IMR-90 (cell line): ENCODE results near the gene ZBTB4. TPM values are rescaled to one million over a fixed set of nuclear protein-coding genes. Genes with fewer than 3 reads are reported as not detected.

Source experiments
- ATAC-seq: fragments of 200-7000 bp; cut with Tn5 transposase; 2 replicates; pipeline ENCODE4 v1.9.1; 2020; ENCODE audit warnings: low read depth, mild to moderate bottlenecking, moderate library complexity
- BruUV-seq: library from RNA; stranded (reverse); fragments of 400-500 nt; replicated peaks from 2 replicates; lab custom pipeline; 2021; lab: Mats Ljungman, UMichigan
- CTCF ChIA-PET: fragments of 300-600 bp; formaldehyde crosslinking; extraction: SDS; loops from one replicate; lab custom pipeline; 2021; ENCODE audit warnings: antibody characterized with exemption; lab: Yijun Ruan, JAX
- POLR2A ChIA-PET: fragments of 300-600 bp; sonication (Branson Sonifier 250); formaldehyde crosslinking; loops from one replicate; lab custom pipeline; 2022; ENCODE audit warnings: antibody characterized with exemption; ENCODE audit not compliant: unreplicated experiment; lab: Charles Lee
- DNase-seq: peaks from one replicate; pipeline ENCODE4 v3.0.0; 2013
- H2AFZ ChIP-seq: replicated peaks from 2 replicates; pipeline ENCODE3; 2013; ENCODE audit warnings: low read length, mild to moderate bottlenecking; ENCODE audit not compliant: poor library complexity
- H2AK5ac ChIP-seq: 2 replicates; pipeline ENCODE4 v1.6.1; 2013; ENCODE audit warnings: low read depth, low read length, inconsistent platforms
- H2AK9ac ChIP-seq: replicated peaks from 2 replicates; pipeline ENCODE3; 2013; ENCODE audit warnings: mild to moderate bottlenecking, low read depth, low read length, moderate library complexity; ENCODE audit not compliant: poor library complexity
- H2BK120ac ChIP-seq: 2 replicates; pipeline ENCODE4 v1.6.1; 2013; ENCODE audit warnings: low read depth, low read length, inconsistent platforms
- H2BK15ac ChIP-seq: 3 replicates; pipeline ENCODE4 v1.6.1; 2013; ENCODE audit warnings: low read depth, low read length, inconsistent platforms
- H2BK20ac ChIP-seq: 2 replicates; pipeline ENCODE4 v1.6.1; 2013; ENCODE audit warnings: low read depth, mild to moderate bottlenecking, inconsistent platforms, low read length, moderate library complexity
- H2BK5ac ChIP-seq: 2 replicates; pipeline ENCODE4 v1.6.1; 2013; ENCODE audit warnings: mild to moderate bottlenecking, low read depth, low read length, inconsistent platforms; ENCODE audit not compliant: poor library complexity, severe bottlenecking
- H3K14ac ChIP-seq: replicated peaks from 2 replicates; pipeline ENCODE4 v1.6.1; 2013; ENCODE audit warnings: low read depth, low read length, inconsistent platforms
- H3K18ac ChIP-seq: 2 replicates; pipeline ENCODE4 v1.6.1; 2013; ENCODE audit warnings: low read depth, low read length, control low read depth
- H3K23ac ChIP-seq: 2 replicates; pipeline ENCODE4 v1.6.1; 2013; ENCODE audit warnings: low read depth, low read length, inconsistent platforms
- H3K27ac ChIP-seq: 2 replicates; pipeline ENCODE4 v1.5.1; 2013; ENCODE audit warnings: mild to moderate bottlenecking, control low read depth, low read length; ENCODE audit not compliant: insufficient read depth
- H3K27me3 ChIP-seq: 2 replicates; pipeline ENCODE4 v1.6.1; 2013; ENCODE audit warnings: low read length; ENCODE audit not compliant: control insufficient read depth, insufficient read depth
- H3K36me3 ChIP-seq: 2 replicates; pipeline ENCODE4 v1.6.1; 2013; ENCODE audit warnings: low read length, mixed read lengths; ENCODE audit not compliant: control insufficient read depth, insufficient read depth
- H3K4ac ChIP-seq: 2 replicates; pipeline ENCODE4 v1.6.1; 2013; ENCODE audit warnings: low read depth, low read length, inconsistent platforms
- H3K4me1 ChIP-seq: 2 replicates; pipeline ENCODE4 v1.6.1; 2013; ENCODE audit warnings: low read length, mixed read lengths; ENCODE audit not compliant: control insufficient read depth, insufficient read depth
- H3K4me2 ChIP-seq: 2 replicates; pipeline ENCODE4 v1.6.1; 2013; ENCODE audit warnings: low read depth, mild to moderate bottlenecking, control low read depth, low read length, moderate library complexity
- H3K4me3 ChIP-seq: 2 replicates; pipeline ENCODE4 v1.5.1; 2013; ENCODE audit warnings: low read depth, mild to moderate bottlenecking, control low read depth, low read length, moderate library complexity; ENCODE audit not compliant: insufficient read depth
- H3K56ac ChIP-seq: 2 replicates; pipeline ENCODE4 v1.6.1; 2013; ENCODE audit warnings: low read length, inconsistent platforms; ENCODE audit not compliant: insufficient read depth; ENCODE audit errors: extremely low read depth
- H3K79me1 ChIP-seq, 2 experiments: 2 replicates each; pipeline ENCODE4 v1.6.1; 2013; ENCODE audit warnings: low read length in 2 of 2, inconsistent platforms in 1 of 2, low read depth in 1 of 2
- H3K9ac ChIP-seq: 2 replicates; pipeline ENCODE4 v1.6.1; 2013; ENCODE audit warnings: low read depth, low read length, control low read depth
- H3K9me1 ChIP-seq: 2 replicates; pipeline ENCODE4 v1.6.1; 2013; ENCODE audit warnings: low read length, inconsistent platforms; ENCODE audit not compliant: insufficient read depth
- H3K9me3 ChIP-seq: 2 replicates; pipeline ENCODE4 v1.6.1; 2013; ENCODE audit warnings: low read length; ENCODE audit not compliant: control insufficient read depth, insufficient read depth
- H4K20me1 ChIP-seq: 2 replicates; pipeline ENCODE4 v1.6.1; 2013; ENCODE audit warnings: low read length, inconsistent platforms; ENCODE audit not compliant: insufficient read depth
- H4K5ac ChIP-seq: 2 replicates; pipeline ENCODE4 v1.6.1; 2013; ENCODE audit warnings: mild to moderate bottlenecking, low read depth, low read length, control low read depth
- H4K8ac ChIP-seq, 2 experiments: 2 replicates each; pipeline ENCODE4 v1.6.1; 2013; ENCODE audit warnings: low read depth in 2 of 2, low read length in 2 of 2, control low read depth in 1 of 2, inconsistent platforms in 1 of 2
- H4K91ac ChIP-seq: 2 replicates; pipeline ENCODE4 v1.6.1; 2013; ENCODE audit warnings: low read depth, low read length, inconsistent platforms; ENCODE audit not compliant: insufficient read depth
- CTCF ChIP-seq: conservative IDR thresholded peaks from 2 replicates; pipeline ENCODE4 v1.5.1; 2012; ENCODE audit warnings: mild to moderate bottlenecking, low read depth, low read length, improper control_type of control experiment
- MAFK ChIP-seq: IDR thresholded peaks from 2 replicates; pipeline ENCODE4 v1.6.1; 2012; ENCODE audit warnings: low read depth, low read length, improper control_type of control experiment
- USF2 ChIP-seq: fragments of 150-350 bp; IDR thresholded peaks from 2 replicates; pipeline ENCODE4 v1.6.1; 2017; ENCODE audit warnings: mild to moderate bottlenecking, antibody characterized with exemption, low read length, low read depth
- WGBS, 2 experiments: methylation state at CpG; one replicate each; pipeline versions ENCODE4 v1.1.5 to v1.1.7; 2013; ENCODE audit warnings: missing lambda C conversion rate in 2 of 2; ENCODE audit not compliant: insufficient read length in 1 of 2; ENCODE audit errors: extremely low coverage in 2 of 2; 5-methylcytosine and 5-hydroxymethylcytosine counted together
- dilution Hi-C: fragments of 300-500 bp; cut with HindIII; formaldehyde crosslinking; loops from one replicate; pipeline ENCODE4 v1.14.3; 2018; ENCODE audit warnings: low sequenced_read_pairs; ENCODE audit not compliant: unreplicated experiment
- in situ Hi-C: fragments of 300-500 bp; cut with MboI; formaldehyde crosslinking; loops from 3 replicates; pipeline ENCODE4 v1.14.3; 2019; ENCODE audit warnings: low sequenced_read_pairs, inconsistent platforms, mixed read lengths
- intact Hi-C: fragments of 100-400 bp; cut with micrococcal nuclease; formaldehyde crosslinking; loops from 2 replicates; pipeline ENCODE4 v1.10.0; 2022
- polyA plus RNA-seq, 3 experiments: library from polyadenylated mRNA; depleted of rRNA; stranded (reverse); fragments of >200 nt; gene quantifications; 2 replicates each; pipeline ENCODE4 v1.2.3, GENCODE V29; 2012; ENCODE audit warnings: low replicate concordance in 1 of 3
- total RNA-seq: library from RNA; depleted of rRNA; stranded (reverse); fragments of >200 nt; gene quantifications from 2 replicates; pipeline ENCODE4 v1.2.3, GENCODE V29; 2012

Gene ZBTB4
- total and polyA plus RNA-seq, 2 of the 4 experiments (the other 2 are of a cell fraction): 6.3 to 20.3 TPM

- H3K9ac ChIP-seq: no peak overlapping the region
- BruUV-seq: no TSS peak
- dilution Hi-C loops: no loop called here
Observed at GRCh38 chr17:7443499-7444485, 35.6 kb downstream of the ZBTB4 start.

More at GRCh38 chr17:7443499-7444485, 35.6 kb downstream of the ZBTB4 start:
- in situ Hi-C loops (no loop called here), intact Hi-C loops (no loop called here)
- no peaks in the 10 kb centered on the region for H3K79me1 ChIP-seq
- no peak for ATAC-seq
- no peak overlapping the region for H3K27ac ChIP-seq
- 0 out of 2 replicates have a peak, but pooled peaks cover 8% of the 10 kb centered on the region for H3K9me1 ChIP-seq
- 0 out of 2 replicates have a peak overlapping the region, but pooled peaks have one; percentile 40 for H2BK120ac ChIP-seq
- H3K9me3 ChIP-seq: no peaks in the 10 kb centered on the region
- H4K5ac ChIP-seq: no peak overlapping the region
- 0 out of 2 replicates have a peak, but pooled peaks cover 3% of the 10 kb centered on the region for H4K20me1 ChIP-seq
- no peak overlapping the region for H3K4me2 ChIP-seq
- no peak overlapping the region for H3K4ac ChIP-seq
- no peak overlapping the region; the same call in 1 of the 2 replicates for H3K23ac ChIP-seq
- H2AK5ac ChIP-seq: peak overlapping the region; percentile 13; the same call in 1 of the 2 replicates
- H4K91ac ChIP-seq: peak overlapping the region; percentile 49; the same call in 1 of the 2 replicates
- H3K27me3 ChIP-seq: peaks cover 47% of the 10 kb centered on the region
- H3K18ac ChIP-seq: no peak overlapping the region
- peak overlapping the region; percentile 10 for H2BK5ac ChIP-seq
- H3K36me3 ChIP-seq: no peaks in the 10 kb centered on the region
- ChIA-PET CTCF (no interaction called here), POLR2A (interaction anchor here (0.7 kb wide), 1 partner anchor 34 kb away, joined by 3 read pairs; no protein-coding TSS in a partner anchor)
- no peak overlapping the region for H4K8ac ChIP-seq
- H3K56ac ChIP-seq: no peak overlapping the region
- TF ChIP-seq USF2 (no peak), MAFK (no peak), CTCF (no peak)
- H3K4me1 ChIP-seq: peaks cover 22% of the 10 kb centered on the region
- H2AK9ac ChIP-seq: peak overlapping the region; percentile 33
- peak overlapping the region; percentile 33; the same call in 1 of the 2 replicates for H2BK20ac ChIP-seq
- 100% methylated on average over 1 of the region's 7 CpGs; no CpG with 5 or more reads in 1 of the 2 experiments for WGBS, 2 experiments
- H3K14ac ChIP-seq: no peak overlapping the region
- H2BK15ac ChIP-seq: no peak overlapping the region
- H3K4me3 ChIP-seq: no peak overlapping the region
- H2AFZ ChIP-seq: no peak overlapping the region
- peak; percentile 75 for DNase-seq
